Breast epithelium (tissue), 4 donors: Measurements from ENCODE around the gene IMMP2L. TPM values are rescaled to one million over a fixed set of nuclear protein-coding genes. Genes with fewer than 3 reads are reported as not detected.

ENCODE experiments used
- DNase-seq, 2 donors: peaks; one replicate each; pipeline ENCODE4 v3.0.0-alpha.2; 2019; ENCODE audit warnings: low spot score in 2 of 2
- H3K27ac ChIP-seq, 2 donors: fragments of 200-600 bp; sonication (generic) in 1 of 2; one replicate each; pipeline ENCODE4 v1.5.1; 2016 to 2019; ENCODE audit warnings: mild to moderate bottlenecking in 1 of 2
- H3K27me3 ChIP-seq, 2 donors: fragments of 200-600 bp; sonication (generic) in 1 of 2; one replicate each; pipeline versions ENCODE4 v1.5.1 to v1.6.0; 2017 to 2019; ENCODE audit warnings: control low read depth in 1 of 2, mild to moderate bottlenecking in 1 of 2
- H3K36me3 ChIP-seq: fragments of 200-600 bp; one replicate; pipeline ENCODE4 v1.5.1; 2019
- H3K4me1 ChIP-seq, 2 donors: fragments of 200-600 bp; sonication (generic); one replicate each; pipeline ENCODE4 v1.5.1; 2016 to 2019; ENCODE audit warnings: control low read depth in 1 of 2
- H3K4me3 ChIP-seq, 3 donors: fragments of 200-600 bp; sonication (generic); 1 replicate in 2 of 3; 2 replicates in 1 of 3; pipeline ENCODE4 v1.5.1; 2016 to 2019; ENCODE audit warnings: mild to moderate bottlenecking in 3 of 3, moderate library complexity in 2 of 3
- H3K9me3 ChIP-seq, 2 donors: fragments of 200-600 bp; sonication (generic) in 1 of 2; one replicate each; pipeline ENCODE4 v1.5.1; 2016 to 2019; ENCODE audit warnings: control low read depth in 1 of 2
- POLR2A ChIP-seq: fragments of 450-650 bp; IDR thresholded peaks from one replicate; pipeline ENCODE4 v1.6.1; 2016; ENCODE audit warnings: antibody characterized with exemption, mild to moderate bottlenecking, moderate library complexity
- POLR2AphosphoS5 ChIP-seq, 3 donors: sonication (generic); formaldehyde crosslinking; IDR thresholded peaks; one replicate each; pipeline ENCODE4 v1.6.1; 2017; ENCODE audit warnings: antibody characterized with exemption in 3 of 3
- intact Hi-C: fragments of 100-400 bp; cut with DNase I; formaldehyde crosslinking; loops from one replicate; pipeline ENCODE4 v1.15.1; 2023; ENCODE audit warnings: low total_unique reads
- total RNA-seq, 3 donors: library from RNA; depleted of rRNA; stranded (reverse); fragments of >200 nt; gene quantifications; one replicate each; pipeline ENCODE4 v1.1.0, GENCODE V29; 2016
- TF ChIP-seq, protein P1 (sequence below), 3 donors: fragments of 450-650 bp; IDR thresholded peaks; one replicate each; pipeline ENCODE4 v1.5.1; 2016 to 2017; ENCODE audit warnings: antibody characterized with exemption in 3 of 3, mild to moderate bottlenecking in 3 of 3, moderate library complexity in 3 of 3

Gene IMMP2L
- total RNA-seq, 3 donors from 2014 or later: 19.8 to 39.7 (median 30.8) TPM

DNA sequence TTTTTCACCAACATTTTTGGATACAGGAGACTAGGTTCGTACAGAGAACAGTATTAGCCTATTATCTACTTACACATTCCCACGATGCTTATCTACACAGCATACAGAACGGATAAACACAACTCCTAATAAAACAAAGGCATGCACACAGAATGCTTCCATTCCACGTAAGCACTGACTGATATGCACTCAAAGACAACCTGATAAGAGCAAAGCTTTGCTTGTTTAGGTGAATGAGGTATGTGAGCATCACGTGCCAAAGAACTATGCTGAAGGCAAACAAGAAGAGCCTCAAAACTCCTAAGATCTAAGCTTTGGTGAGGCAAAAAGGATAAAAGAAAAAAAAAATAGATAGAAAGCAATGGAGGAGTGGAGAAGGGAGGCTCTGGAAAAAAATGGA lies 884.9 kb downstream of the IMMP2L start:
- TF ChIP-seq POLR2AphosphoS5 (IDR thresholded peaks at IDR 0.05) (no peak), POLR2A (no peak)
- TF ChIP-seq, protein P1, sequence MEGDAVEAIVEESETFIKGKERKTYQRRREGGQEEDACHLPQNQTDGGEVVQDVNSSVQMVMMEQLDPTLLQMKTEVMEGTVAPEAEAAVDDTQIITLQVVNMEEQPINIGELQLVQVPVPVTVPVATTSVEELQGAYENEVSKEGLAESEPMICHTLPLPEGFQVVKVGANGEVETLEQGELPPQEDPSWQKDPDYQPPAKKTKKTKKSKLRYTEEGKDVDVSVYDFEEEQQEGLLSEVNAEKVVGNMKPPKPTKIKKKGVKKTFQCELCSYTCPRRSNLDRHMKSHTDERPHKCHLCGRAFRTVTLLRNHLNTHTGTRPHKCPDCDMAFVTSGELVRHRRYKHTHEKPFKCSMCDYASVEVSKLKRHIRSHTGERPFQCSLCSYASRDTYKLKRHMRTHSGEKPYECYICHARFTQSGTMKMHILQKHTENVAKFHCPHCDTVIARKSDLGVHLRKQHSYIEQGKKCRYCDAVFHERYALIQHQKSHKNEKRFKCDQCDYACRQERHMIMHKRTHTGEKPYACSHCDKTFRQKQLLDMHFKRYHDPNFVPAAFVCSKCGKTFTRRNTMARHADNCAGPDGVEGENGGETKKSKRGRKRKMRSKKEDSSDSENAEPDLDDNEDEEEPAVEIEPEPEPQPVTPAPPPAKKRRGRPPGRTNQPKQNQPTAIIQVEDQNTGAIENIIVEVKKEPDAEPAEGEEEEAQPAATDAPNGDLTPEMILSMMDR (IDR thresholded peaks at IDR 0.05): no peak
- Histone ChIP-seq H3K36me3 (no peaks in the 10 kb centered on the region), H3K4me3 (no peak overlapping the region), H3K27ac (no peak overlapping the region), H3K27me3 (no peaks in the 10 kb centered on the region), H3K4me1 (no peaks in the 10 kb centered on the region), H3K9me3 (peaks cover 8 to 11% of the 10 kb centered on the region in 2 donors)
- intact Hi-C loops: loop anchor here (5.0 kb wide), 1 partner anchor 1945 kb away; no protein-coding TSS in a partner anchor
- DNase-seq: no peak

DNA sequence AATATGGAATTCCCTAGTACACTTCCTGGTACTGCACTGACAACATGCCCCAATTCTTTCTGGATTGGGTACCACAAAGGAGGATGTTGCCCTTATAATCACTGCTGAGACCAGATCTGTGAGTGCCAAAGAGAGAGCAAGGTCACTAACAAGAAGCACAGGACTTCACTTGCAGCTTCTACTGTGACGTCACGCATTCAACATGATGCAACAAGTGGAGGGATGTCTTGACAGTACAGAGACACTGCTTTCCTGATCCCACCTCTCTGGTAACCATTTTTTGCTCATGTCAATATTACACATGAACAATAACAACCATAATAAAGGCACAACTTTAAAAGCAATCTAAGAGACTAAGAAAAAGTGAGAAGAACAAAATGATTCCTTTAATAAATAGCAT lies 885.5 kb downstream of the IMMP2L start:
- intact Hi-C loops: loop anchor here (5.0 kb wide), 1 partner anchor 1944 kb away; no protein-coding TSS in a partner anchor
- Histone ChIP-seq H3K36me3 (no peaks in the 10 kb centered on the region), H3K27me3 (no peaks in the 10 kb centered on the region), H3K27ac (no peak overlapping the region), H3K4me1 (no peaks in the 10 kb centered on the region), H3K4me3 (no peak overlapping the region), H3K9me3 (peaks cover 8 to 11% of the 10 kb centered on the region in 2 donors)
- TF ChIP-seq POLR2A: no peak
- no peak for TF ChIP-seq POLR2AphosphoS5 (IDR thresholded peaks at IDR 0.05)
- TF ChIP-seq, protein P1 (IDR thresholded peaks at IDR 0.05): no peak
- no peak for DNase-seq

DNA sequence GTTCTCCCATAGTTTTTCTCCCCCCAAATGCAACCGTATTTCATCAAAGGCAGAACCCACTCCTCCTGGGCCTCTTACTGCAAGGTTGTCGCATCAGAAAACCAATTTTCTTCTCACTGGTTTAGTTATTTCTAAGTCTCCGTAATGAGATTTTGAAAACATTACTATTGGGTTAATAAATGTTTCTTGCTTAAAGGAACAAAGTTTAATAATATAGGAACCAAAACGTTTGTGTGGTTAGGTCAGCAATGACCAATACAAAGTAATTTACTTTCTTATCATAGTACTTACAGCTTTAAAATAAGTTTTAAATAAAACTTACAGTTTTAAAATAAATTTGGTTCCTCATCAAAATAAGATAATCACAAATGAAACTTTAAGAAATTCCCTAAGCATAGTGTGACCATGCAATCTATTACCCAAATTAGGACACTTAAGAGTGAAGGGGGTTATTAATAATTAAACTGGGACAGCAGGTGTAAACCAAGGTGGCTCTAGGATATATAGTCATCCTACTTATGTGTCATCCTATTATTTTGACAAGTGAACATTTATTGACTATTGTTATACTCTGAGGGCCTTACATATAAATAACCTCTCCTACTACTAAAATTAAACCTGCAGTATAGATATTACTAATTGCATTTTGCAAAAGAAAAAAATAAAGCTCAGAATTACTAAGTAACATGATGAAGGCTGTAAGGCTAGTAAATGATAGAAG lies 886.7 kb downstream of the IMMP2L start:
- no peaks in the 10 kb centered on the region for H3K4me1 ChIP-seq
- H3K9me3 ChIP-seq: peaks cover 8 to 11% of the 10 kb centered on the region in 2 donors
- no peaks in the 10 kb centered on the region for H3K27me3 ChIP-seq
- intact Hi-C loops: loop anchor here (5.0 kb wide), 1 partner anchor 1943 kb away; no protein-coding TSS in a partner anchor
- no peaks in the 10 kb centered on the region for H3K36me3 ChIP-seq
- no peak for DNase-seq
- TF ChIP-seq POLR2A: no peak
- TF ChIP-seq, protein P1 (IDR thresholded peaks at IDR 0.05): no peak
- TF ChIP-seq POLR2AphosphoS5 (IDR thresholded peaks at IDR 0.05): no peak
- no peak overlapping the region for H3K4me3 ChIP-seq
- no peak overlapping the region for H3K27ac ChIP-seq

DNA sequence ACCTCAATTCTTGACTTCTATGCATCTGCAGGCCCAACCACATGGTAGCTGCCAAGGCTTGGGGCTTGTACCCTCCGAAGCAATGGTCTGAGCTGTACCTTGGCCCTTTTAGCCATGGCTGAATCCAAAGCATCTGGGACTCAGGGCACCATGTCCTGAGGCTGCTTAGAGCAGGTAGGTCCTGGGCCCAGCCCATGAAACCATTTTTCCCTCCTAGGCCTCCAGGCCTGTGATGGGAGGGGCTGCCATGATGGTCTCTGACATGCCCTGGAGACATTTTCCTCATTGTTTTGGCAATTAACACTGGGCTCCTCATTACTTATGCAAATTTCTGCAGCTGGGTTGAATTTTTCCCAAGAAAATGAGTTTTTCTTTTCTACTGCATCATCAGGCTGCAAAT lies 889.1 kb downstream of the IMMP2L start:
- TF ChIP-seq, protein P1 (IDR thresholded peaks at IDR 0.05): no peak
- TF ChIP-seq POLR2A (no peak), POLR2AphosphoS5 (IDR thresholded peaks at IDR 0.05) (no peak)
- H3K36me3 ChIP-seq: no peaks in the 10 kb centered on the region
- intact Hi-C loops: no loop called here
- peaks cover 8 to 11% of the 10 kb centered on the region in 2 donors for H3K9me3 ChIP-seq
- H3K27me3 ChIP-seq: no peaks in the 10 kb centered on the region
- H3K4me3 ChIP-seq: no peak overlapping the region
- no peak for DNase-seq
- H3K27ac ChIP-seq: no peak overlapping the region
- H3K4me1 ChIP-seq: no peaks in the 10 kb centered on the region

DNA sequence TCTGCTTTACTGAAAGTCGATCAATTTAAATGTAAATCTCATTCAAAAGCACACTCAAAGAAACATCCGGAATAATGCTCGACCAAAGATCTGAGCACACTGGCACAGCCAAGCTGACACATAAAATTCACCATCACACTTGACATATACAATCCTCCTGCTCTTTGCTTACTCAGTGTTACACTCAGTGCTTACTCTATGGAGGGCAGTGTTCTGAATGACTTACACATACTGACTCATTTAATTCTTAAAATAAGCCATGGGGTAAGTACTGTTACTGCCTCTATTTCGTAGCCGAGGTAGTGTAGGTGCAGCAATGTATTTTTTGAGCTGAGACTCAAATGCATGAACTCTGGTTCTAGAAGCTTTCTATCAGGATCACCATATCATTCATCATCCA lies 892.9 kb downstream of the IMMP2L start:
- Histone ChIP-seq H3K27ac (no peak overlapping the region), H3K4me1 (no peaks in the 10 kb centered on the region), H3K36me3 (no peaks in the 10 kb centered on the region), H3K27me3 (no peaks in the 10 kb centered on the region), H3K4me3 (no peak overlapping the region), H3K9me3 (peaks cover 8 to 11% of the 10 kb centered on the region in 2 donors)
- TF ChIP-seq POLR2A (no peak), POLR2AphosphoS5 (IDR thresholded peaks at IDR 0.05) (no peak)
- TF ChIP-seq, protein P1 (IDR thresholded peaks at IDR 0.05): no peak
- DNase-seq: no peak
- intact Hi-C loops: no loop called here
